Cortex of kidney (tissue), 1 donor: Measurements from ENCODE around the gene SUSD4.

Experiments
- DNase-seq: peaks from one replicate; lab custom pipeline; 2025; lab: John Stamatoyannopoulos, UW

The SUSD4 gene

GRCh38 chr1:223211323-223211985 is 152.5 kb downstream of the SUSD4 start:
- no peak for DNase-seq

GRCh38 chr1:223210788-223211120 is 153.2 kb downstream of the SUSD4 start:
- DNase-seq = no peak

- DNase-seq = no peak
Observed at GRCh38 chr1:223209992-223210787, 153.8 kb downstream of the SUSD4 start.

GRCh38 chr1:223209293-223209898 is 154.6 kb downstream of the SUSD4 start:
- no peak for DNase-seq

- DNase-seq = no peak
Observed at GRCh38 chr1:223208164-223209076, 155.6 kb downstream of the SUSD4 start.

- DNase-seq = no peak
Observed at GRCh38 chr1:223207293-223208066, 156.5 kb downstream of the SUSD4 start.

GRCh38 chr1:223204424-223204823 is 159.6 kb downstream of the SUSD4 start:
- no peak for DNase-seq

GRCh38 chr1:223203694-223204093 is 160.3 kb downstream of the SUSD4 start:
- DNase-seq = no peak

GRCh38 chr1:223203034-223203408 is 161.0 kb downstream of the SUSD4 start:
- no peak for DNase-seq

GRCh38 chr1:223202376-223203033 is 161.5 kb downstream of the SUSD4 start:
- DNase-seq = no peak

GRCh38 chr1:223201967-223202366 is 162.0 kb downstream of the SUSD4 start:
- no peak for DNase-seq

GRCh38 chr1:223200903-223201302 is 163.1 kb downstream of the SUSD4 start:
- DNase-seq = no peak

- DNase-seq = no peak
Observed at GRCh38 chr1:223199094-223199647, 164.8 kb downstream of the SUSD4 start.

- no peak for DNase-seq
Observed at GRCh38 chr1:223198628-223198965, 165.4 kb downstream of the SUSD4 start.

GRCh38 chr1:223197923-223198627 is 165.9 kb downstream of the SUSD4 start:
- DNase-seq = no peak

- DNase-seq = no peak
Observed at GRCh38 chr1:223189903-223190724, 173.9 kb downstream of the SUSD4 start.

GRCh38 chr1:223189525-223189902 is 174.5 kb downstream of the SUSD4 start:
- DNase-seq = no peak

- no peak for DNase-seq
Observed at GRCh38 chr1:223188618-223189356, 175.2 kb downstream of the SUSD4 start.
